Myocyte (in vitro differentiated cells): Measurements from ENCODE around the gene RALGPS2. TPM values are rescaled to one million over a fixed set of nuclear protein-coding genes. Genes with fewer than 3 reads are reported as not detected.
A peak's percentile ranks its signal among the peaks of the same experiment; 100 is the strongest.
"Not testable (repeated sequence)": the region's sequence is repeated elsewhere in the genome, so short reads cannot be mapped to it uniquely, and the experiment has no call there.

Experiments used
- DNase-seq: peaks from one replicate; pipeline ENCODE4 v3.0.0-alpha.2; 2012; ENCODE audit warnings: low read depth
- total RNA-seq: library from RNA; depleted of rRNA; stranded (reverse); fragments of >200 nt; gene quantifications from 2 replicates; pipeline ENCODE4 v1.2.3, GENCODE V29; 2014

RALGPS2 gene
- total RNA-seq, 1 donor from 2014 or later: 44.0 TPM

DNA sequence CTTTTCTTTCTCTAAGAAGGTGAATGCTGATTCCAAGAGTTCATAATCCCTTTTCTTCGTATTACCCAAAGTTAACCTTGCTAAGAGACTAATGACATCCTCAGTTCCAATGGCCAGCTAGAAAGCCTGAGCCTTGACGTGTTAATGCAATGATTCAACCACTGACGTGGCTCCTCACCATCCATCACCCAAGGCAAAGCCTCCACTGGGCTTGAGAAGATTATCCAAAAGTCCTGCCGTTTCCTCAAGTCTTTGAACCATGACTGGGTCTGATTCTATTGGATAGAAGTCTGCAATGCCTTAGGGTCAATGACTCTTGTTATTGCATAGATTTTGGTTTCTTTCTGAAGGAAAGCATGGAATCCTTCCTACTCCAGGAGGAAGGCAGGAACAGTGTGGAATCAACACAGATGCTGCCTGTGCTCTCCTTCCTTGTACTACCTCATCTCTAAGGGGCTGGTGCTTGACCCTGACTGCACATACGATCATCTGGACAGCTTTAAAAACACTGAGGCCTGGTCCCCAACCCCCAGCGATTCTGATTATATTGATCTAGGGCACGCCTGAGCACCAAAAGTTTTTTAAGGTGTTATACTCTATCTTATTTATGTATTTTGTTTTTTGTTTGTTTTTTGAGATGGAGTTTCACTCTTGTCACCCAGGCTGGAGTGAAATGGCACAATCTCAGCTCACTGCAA lies 215.2 kb downstream of the RALGPS2 start:
- no peak for DNase-seq

- no peak for DNase-seq
Measured at GRCh38 chr1:178941261-178941689, 216.2 kb downstream of the RALGPS2 start.

GRCh38 chr1:178941849-178942248 lies 216.8 kb downstream of the RALGPS2 start:
- no peak for DNase-seq

DNA sequence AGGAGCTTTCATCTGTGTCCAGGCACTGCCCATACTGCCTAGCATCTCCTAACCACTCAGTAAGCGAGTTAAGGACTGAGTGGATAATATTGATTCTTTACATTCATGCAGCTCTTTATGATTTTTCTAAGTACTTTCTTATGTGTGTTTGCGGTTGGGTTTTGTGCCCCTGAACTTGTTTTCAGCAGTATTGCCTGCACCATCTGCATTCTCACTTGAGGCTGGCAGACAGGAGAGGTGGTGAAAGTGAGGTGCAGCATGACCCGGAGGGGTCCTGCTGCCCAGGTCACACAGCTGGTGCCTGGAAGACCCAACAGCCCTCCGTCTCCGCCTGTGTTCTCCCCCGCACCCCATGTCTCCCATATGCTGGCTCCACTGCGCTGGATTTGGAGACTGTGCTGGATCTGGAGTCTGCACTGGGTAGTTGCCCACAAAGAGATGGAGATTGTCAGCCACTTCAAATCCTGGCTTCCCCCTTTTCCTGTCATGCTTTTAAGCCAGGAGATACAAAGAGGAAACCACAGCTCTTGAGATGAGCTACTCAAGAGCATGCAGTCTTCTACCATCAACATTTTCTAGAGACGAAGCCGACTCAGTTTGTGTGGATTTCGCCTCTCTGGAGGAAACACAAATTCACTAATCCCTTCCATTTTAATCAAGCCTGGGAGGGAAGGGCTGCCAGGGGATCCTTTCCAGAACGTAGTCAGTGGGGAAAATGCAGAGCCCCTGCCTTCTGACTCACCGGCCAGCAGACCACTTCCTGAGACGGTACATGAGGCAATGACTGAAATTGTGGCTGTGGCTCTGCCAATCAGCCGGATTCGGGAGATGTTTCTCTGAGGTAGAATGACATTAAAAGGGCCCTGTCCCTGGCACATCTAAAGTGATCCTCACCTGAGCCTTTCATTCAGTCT lies 217.5 kb downstream of the RALGPS2 start:
- peak; percentile 45 for DNase-seq

GRCh38 chr1:178944729-178945128 lies 219.7 kb downstream of the RALGPS2 start:
- no peak for DNase-seq

DNA sequence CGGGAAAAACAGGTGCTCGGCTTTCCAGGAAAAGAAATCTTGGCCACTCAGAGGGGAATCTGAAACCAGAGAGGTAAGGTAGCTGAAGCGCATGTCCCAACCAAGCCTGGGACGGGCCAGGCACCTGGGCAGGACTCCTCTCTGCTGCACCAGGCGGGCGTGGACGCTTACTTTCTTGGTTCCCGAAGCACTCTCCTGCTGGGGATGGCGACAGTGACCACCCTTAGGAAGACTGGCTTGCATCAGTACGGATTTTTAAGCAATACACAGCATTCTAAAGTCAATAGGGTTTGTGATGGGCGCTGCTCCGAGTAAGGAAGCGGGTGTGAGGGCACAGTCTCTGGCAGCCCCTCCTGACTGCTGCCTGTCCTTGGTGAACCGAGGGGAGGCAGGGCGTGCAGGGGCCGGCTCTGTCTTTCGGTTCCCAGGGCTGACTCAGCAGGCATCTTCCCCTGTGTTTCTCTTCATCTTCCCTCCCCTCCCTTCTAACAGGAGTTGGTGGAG lies 220.8 kb downstream of the RALGPS2 start:
- peak; percentile 31 for DNase-seq

DNA sequence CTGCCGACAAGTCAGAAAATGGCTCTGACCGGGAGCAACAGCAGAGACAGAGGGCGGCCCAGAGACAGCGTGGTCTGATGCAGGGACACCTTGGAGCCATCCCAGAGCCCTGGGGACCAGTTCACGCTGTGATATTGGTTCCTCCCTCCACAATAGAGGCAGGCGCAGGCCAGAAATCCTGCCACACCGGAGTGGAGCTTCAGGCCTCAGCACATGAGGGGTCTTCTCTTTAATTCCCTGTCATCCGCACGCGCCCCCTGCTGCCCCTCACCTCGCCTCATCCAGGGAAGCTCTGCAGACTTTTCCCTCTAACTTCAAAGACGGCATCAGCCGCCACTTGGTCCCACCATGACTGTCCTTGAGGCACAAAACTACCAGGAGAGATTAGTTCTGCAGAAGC lies 221.4 kb downstream of the RALGPS2 start:
- no peak for DNase-seq

DNA sequence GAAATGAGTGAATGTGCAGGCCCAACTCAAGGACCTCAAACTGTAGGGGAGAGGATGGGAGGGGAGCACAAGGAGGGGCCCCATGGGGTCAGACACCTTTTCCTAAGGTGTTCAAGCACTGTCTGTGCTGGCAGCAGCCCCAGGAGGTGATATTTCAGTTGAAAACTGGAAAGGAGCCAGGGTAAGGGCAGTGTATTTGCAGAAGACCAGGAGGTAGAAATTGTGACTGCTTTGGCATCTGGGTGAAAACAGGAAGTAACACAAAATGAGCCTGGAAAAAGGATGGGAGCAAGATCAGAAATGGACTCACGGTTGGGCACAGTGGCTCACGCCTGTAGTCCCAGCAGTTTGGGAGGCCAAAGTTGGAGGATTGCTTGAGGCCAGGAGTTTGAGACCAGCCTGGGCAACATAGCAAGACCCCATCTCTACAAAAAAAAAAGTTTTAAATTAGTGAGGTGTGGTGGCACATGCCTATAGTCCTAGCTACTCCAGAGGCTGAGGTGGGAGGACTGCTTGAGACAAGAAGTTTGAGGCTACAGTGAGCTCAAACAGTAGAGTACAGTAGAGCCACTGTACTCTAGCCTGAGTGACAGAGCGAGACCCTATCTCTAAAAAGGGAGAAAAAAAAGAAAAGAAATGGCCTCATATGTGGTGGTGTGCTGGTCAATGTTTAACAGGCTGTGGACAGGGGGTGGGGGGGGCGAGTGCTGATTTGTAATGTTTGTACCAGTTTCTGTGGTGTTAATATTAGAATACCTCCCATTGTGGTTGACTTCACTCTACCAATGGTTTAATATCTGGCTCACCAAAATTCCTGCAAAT lies 222.0 kb downstream of the RALGPS2 start:
- DNase-seq: no peak

DNA sequence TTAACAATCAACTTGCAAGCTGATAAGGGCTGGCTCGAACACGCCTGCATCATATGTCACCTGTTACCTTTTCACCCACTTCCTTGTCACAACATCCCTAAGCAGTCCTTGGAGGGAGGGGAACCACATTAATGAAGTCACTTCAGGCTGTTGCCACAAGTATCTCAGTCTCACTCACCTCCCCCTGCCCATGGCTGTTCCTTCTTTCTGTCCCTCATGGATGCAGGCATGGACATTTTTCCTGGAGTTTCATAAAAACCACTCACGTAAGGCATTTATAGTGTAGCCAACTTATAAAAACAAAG lies 222.6 kb downstream of the RALGPS2 start:
- no peak for DNase-seq

- no peak for DNase-seq
Measured at GRCh38 chr1:178948676-178949075, 223.6 kb downstream of the RALGPS2 start.

DNA sequence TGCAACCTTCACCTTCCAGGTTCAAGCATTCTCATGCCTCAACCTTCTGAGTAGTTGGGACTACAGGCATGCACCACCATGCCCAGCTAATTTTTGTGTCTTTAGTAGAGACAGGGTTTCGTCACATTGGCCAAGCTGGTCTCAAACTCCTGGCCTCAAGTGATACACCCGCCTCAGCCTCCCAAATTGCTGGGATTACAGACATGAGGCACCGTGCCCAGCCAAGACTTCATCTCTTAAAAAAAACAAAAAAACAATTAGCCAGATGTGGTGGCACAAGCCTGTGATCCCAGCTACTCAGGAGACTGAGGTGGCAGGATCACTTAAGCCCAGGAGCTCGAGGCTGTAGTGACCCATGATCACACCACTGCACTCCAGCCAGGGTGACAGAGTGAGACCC lies 224.8 kb downstream of the RALGPS2 start:
- DNase-seq: not testable (repeated sequence)

DNA sequence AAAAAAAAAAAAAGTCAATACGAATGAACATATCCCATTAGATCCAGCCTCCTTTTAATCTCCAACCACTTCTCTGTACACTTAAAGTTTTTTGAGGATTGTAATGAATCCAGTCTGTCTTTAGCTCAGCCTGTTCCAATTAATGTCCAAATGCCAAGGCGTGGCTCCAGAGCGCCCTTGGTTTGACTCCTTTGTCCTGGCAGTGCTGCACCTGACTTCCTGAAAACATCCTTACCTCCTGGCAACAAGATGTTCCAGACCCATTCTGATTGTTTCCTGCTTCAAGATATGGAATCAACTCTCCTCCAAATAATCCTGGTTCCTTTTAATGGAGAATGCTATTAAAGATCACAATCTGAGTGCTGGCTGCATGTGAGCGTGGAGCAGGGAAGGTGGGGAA lies 226.6 kb downstream of the RALGPS2 start:
- no peak for DNase-seq

DNA sequence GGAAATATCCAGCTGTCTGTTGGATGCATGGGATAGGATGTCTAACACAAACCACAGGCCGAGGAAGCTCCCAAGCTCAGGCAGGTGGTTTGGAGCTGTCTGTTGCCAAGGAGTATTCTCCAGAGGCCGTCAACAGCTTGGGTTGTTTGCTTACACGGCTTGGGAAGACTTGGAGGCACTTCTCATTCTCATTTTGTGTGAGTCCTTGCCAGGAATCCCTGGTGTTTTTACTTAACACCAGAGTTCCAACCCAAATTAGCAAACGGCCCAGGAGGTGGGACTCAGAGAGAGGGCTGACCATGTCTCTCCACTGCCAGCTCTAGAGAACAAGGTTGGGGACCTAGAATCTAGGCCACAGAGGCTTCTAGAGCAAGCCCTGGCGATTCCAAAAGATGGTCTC lies 228.0 kb downstream of the RALGPS2 start:
- DNase-seq: peak; percentile 77

DNA sequence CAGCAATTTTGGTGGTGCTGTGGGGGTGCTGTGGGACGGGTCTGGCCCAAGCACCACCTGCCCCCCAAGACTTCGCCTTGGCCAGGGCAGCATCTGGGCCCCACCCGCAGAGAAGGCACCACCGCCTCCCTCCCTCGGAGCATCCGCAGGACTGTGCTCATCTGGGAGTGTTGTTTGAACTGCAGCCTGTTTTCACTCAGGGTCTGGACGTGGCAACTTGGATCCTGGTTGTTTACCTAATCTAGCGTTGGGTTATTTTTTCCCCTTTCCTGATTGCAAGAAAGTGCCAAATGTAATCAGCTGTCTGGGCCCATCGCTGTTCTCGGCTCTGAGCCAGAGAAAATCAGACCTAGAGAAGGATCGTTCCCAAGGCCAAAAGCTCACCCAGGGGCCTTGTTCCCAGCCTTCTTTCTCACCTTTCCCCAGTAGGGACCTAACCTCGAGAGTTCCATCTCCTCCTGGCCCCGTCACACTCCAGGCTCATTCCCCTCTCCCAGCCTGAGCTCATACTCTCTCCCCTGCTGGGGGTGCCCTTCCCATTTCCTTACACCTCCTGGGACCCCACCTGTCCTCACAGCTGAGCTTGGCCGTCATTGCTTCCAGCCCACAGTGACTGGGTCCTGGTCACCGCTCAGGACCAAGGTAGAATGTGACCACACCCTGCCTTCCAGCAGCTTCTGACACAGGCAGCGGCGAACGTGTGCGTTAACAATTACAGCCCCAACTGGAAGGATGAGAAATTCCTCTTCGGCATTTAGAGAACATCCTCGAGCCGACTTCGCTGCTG lies 228.7 kb downstream of the RALGPS2 start:
- DNase-seq: no peak

DNA sequence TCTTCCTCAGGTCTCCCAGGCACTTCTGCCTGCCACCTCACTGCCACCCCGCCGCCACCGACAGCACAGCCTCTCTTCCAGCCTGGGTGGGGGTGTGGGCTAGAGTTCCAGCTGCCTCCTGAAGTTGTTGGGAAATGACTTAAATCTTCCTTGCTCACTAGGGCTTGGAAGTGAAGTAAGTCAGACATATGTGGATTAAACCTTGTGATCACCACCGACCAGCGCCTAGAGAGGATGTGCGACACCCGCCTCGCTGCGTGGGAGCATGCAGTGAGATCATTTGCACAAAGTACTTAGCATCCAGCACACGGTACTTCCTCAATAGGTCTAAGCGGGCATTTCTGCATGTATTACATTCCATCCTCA lies 229.3 kb downstream of the RALGPS2 start:
- DNase-seq: no peak

GRCh38 chr1:178954937-178955336 lies 229.9 kb downstream of the RALGPS2 start:
- no peak for DNase-seq

- DNase-seq: no peak
Measured at GRCh38 chr1:178955391-178955954, 230.4 kb downstream of the RALGPS2 start.

GRCh38 chr1:178958491-178958890 lies 233.4 kb downstream of the RALGPS2 start:
- DNase-seq: no peak

DNA sequence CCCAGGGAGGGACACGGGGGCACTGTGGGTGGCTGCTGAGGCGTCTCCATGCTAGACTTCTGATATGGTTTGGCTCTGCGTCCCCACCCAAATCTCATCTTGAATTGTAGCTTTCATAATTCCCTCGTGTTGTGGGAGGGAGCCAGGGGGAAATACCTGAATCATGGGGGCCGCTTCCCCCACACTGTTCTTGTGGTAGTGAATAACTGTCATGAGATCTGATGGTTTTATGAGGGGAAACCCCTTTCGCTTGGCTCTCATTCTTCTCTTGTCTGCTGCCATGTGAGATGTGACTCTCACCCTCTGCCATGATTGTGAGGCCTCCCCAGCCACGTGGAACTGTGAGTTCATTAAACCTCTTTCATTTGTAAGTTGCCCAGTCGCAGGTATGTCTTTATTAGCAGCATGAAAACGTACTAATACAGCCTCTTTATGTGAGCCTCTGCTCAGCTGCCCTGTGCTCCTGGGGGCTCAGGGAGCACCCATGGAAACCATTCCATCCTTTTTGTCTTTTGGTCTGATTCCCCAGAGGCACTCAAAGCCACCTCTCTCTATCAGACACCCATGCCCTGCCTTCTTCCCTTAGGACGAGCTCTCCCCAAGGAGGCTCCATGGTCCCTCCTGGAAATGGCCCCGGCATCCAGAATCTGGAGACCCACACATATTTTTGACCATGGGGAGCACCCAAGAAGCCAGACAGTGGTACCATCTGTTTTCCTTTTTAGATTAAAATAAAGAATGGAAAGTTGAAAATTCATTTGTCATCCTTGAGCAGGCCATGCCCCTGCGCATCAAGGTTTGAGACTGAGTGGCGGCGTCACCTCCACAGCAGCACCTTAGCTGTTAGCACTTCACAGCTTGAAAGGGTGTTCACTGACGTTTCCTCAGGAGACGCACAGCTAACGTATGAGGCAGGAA lies 234.8 kb downstream of the RALGPS2 start:
- no peak for DNase-seq
